Panc1 (cell line): Measurements from ENCODE around the gene GAS7. TPM values are rescaled to one million over a fixed set of nuclear protein-coding genes. Genes with fewer than 3 reads are reported as not detected.

Source experiments
- ATAC-seq: fragments of 200-7000 bp; cut with Tn5 transposase; 2 replicates; pipeline ENCODE4 v1.9.1; 2020; ENCODE audit warnings: mild to moderate bottlenecking, moderate library complexity
- BruUV-seq: library from RNA; stranded (reverse); fragments of 400-500 nt; replicated peaks from 2 replicates; lab custom pipeline; 2021; lab: Mats Ljungman, UMichigan
- CTCF ChIA-PET: fragments of 300-600 bp; sonication (Branson Sonifier 250); formaldehyde crosslinking; loops from one replicate; lab custom pipeline; 2022; ENCODE audit warnings: antibody characterized with exemption; lab: Charles Lee
- POLR2A ChIA-PET: fragments of 300-600 bp; sonication (Branson Sonifier 250); formaldehyde crosslinking; loops from one replicate; lab custom pipeline; 2022; ENCODE audit warnings: antibody characterized with exemption; lab: Charles Lee
- DNase-seq: peaks from one replicate; pipeline ENCODE4 v3.0.0-alpha.2; 2010; ENCODE audit warnings: low read depth, low spot score
- H3K27ac ChIP-seq: 2 replicates; pipeline ENCODE4 v1.5.1; 2011; ENCODE audit warnings: mild to moderate bottlenecking, low read length, inconsistent platforms
- H3K27me3 ChIP-seq: fragments of 200-500 bp; sonication (Bioruptor generic); 2 replicates; pipeline ENCODE4 v1.6.0; 2014; ENCODE audit warnings: low read length, inconsistent platforms; ENCODE audit not compliant: control insufficient read depth, insufficient read depth
- H3K36me3 ChIP-seq: fragments of 200-500 bp; sonication (Bioruptor generic); 2 replicates; pipeline ENCODE4 v1.5.1; 2014; ENCODE audit warnings: inconsistent platforms, mild to moderate bottlenecking, low read length, moderate library complexity; ENCODE audit not compliant: control insufficient read depth, insufficient read depth
- H3K4me1 ChIP-seq: 2 replicates; pipeline ENCODE4 v1.5.1; 2011; ENCODE audit warnings: inconsistent platforms, mild to moderate bottlenecking, low read length, moderate library complexity; ENCODE audit not compliant: control insufficient read depth, insufficient read depth
- H3K4me3 ChIP-seq, 2 experiments: 2 replicates each; pipeline ENCODE4 v1.5.1; 2011 to 2012; ENCODE audit warnings: low read depth in 2 of 2, low read length in 2 of 2, mild to moderate bottlenecking in 2 of 2, inconsistent platforms in 1 of 2, moderate library complexity in 1 of 2
- H3K9me3 ChIP-seq: fragments of 200-500 bp; sonication (Bioruptor generic); 2 replicates; pipeline ENCODE4 v1.5.1; 2014; ENCODE audit warnings: low read depth, mild to moderate bottlenecking, inconsistent platforms, low read length, moderate library complexity; ENCODE audit not compliant: control insufficient read depth, insufficient read depth
- CTCF ChIP-seq: fragments of 450-650 bp; IDR thresholded peaks from 2 replicates; pipeline ENCODE4 v1.5.1; 2017; ENCODE audit warnings: mild to moderate bottlenecking
- POLR2AphosphoS5 ChIP-seq: IDR thresholded peaks from 2 replicates; pipeline ENCODE4 v1.6.1; 2012; ENCODE audit warnings: mild to moderate bottlenecking, low read depth, low read length, moderate library complexity
- REST ChIP-seq, 2 experiments: IDR thresholded peaks; 2 replicates each; pipeline ENCODE4 v1.6.1; 2011 to 2012; ENCODE audit warnings: low read depth in 2 of 2, control low read depth in 1 of 2, low read length in 1 of 2, mild to moderate bottlenecking in 1 of 2, moderate library complexity in 1 of 2; ENCODE audit not compliant: insufficient read depth in 1 of 2
- SIN3A ChIP-seq: IDR thresholded peaks from 2 replicates; pipeline ENCODE4 v1.6.1; 2012; ENCODE audit warnings: low read depth, mild to moderate bottlenecking, low read length, moderate library complexity, borderline replicate concordance; ENCODE audit not compliant: insufficient read depth
- TCF7L2 ChIP-seq: IDR thresholded peaks from 2 replicates; pipeline ENCODE4 v1.6.1; 2011; ENCODE audit warnings: mild to moderate bottlenecking, low read depth, low read length, inconsistent platforms
- in situ Hi-C: cut with HindIII; loops from 2 replicates; pipeline ENCODE4 v1.10.0; 2016; ENCODE audit warnings: low sequenced_read_pairs, low pct_unique_long_range_greater_than_20kb
- intact Hi-C: fragments of 100-400 bp; cut with micrococcal nuclease; formaldehyde crosslinking; loops from one replicate; pipeline ENCODE4 v1.10.0; 2022; ENCODE audit not compliant: unreplicated experiment
- total RNA-seq: library from RNA; stranded (reverse); gene quantifications from one replicate; pipeline ENCODE4 v1.2.1, GENCODE V29; 2021; ENCODE audit not compliant: unreplicated experiment

The GAS7 gene
- total RNA-seq, 1 experiment from 2014 or later = 0.05 TPM

DNA sequence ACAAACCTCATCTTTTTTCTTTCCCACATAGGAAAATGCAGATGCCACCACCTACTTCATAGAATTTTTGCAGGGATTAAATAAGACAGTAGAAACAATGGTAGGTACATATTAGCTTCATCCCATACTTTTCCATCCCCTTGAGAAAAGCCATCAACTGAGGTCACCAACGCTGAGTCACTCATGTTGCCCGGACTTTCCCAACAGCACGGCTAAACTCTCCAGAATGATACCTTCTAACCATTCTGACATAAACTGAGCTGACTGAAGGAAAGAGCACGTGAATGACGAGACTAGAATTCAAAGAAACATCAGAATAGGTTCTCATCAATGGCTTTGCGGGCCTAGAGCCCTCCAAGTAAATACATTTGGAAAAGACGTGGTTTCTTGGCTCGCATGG lies 147.3 kb downstream of the GAS7 start:
- no peak for ATAC-seq
- BruUV-seq = no TSS peak

DNA sequence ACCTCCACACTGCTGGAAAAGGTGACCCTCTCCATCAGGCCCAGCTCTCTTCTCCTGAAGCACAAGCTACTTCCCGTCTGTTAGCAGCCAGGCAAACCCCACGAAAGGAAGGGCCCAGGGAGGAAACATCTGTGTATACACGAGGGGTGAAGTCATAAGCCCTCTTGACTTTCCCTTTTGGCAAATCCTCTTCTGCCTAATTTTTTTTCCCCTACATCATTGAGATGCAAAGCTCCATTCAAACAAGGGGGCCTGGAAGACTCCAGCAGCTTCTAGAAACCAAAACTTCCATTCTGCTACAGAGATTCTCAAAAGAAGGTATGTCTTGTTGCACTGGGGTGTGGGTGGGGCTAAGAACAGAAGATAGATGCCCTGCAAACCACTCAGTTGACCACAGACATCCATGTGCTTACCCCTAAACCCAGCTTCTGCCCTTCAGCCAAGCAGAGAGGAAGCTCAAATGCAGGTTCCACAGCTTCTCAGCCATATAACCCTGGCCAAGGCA lies 147.8 kb downstream of the GAS7 start:
- POLR2A ChIA-PET = no interaction called here

More for the DNA sequence above, 147.3 kb downstream of the GAS7 start:
- ChIA-PET POLR2A (no interaction called here), CTCF (no interaction called here)
- TF ChIP-seq TCF7L2 = no peak
- TF ChIP-seq CTCF = no peak
- no peak for TF ChIP-seq SIN3A
- TF ChIP-seq REST (IDR thresholded peaks at IDR 0.05; ENCODE audit: insufficient read depth in 1 of 2, low read depth in 2 of 2, low read length in 1 of 2) = no peak
- TF ChIP-seq POLR2AphosphoS5 = no peak
- no peaks in the 10 kb centered on the region for H3K36me3 ChIP-seq
- no peak overlapping the region for H3K4me3 ChIP-seq
- no peak overlapping the region for H3K27ac ChIP-seq
- intact Hi-C loops = no loop called here
- in situ Hi-C loops = no loop called here
- no peaks in the 10 kb centered on the region for H3K9me3 ChIP-seq
- no peaks in the 10 kb centered on the region; the same call in 1 of the 2 replicates for H3K27me3 ChIP-seq
- H3K4me1 ChIP-seq = no peaks in the 10 kb centered on the region
- DNase-seq = no peak

More for the DNA sequence above, 147.8 kb downstream of the GAS7 start:
- Histone ChIP-seq H3K9me3 (no peaks in the 10 kb centered on the region), H3K4me1 (no peaks in the 10 kb centered on the region), H3K27me3 (no peaks in the 10 kb centered on the region; the same call in 1 of the 2 replicates), H3K4me3 (no peak overlapping the region), H3K27ac (no peak overlapping the region), H3K36me3 (no peaks in the 10 kb centered on the region)
- no peak for DNase-seq
- intact Hi-C loops (no loop called here), in situ Hi-C loops (no loop called here)
- TF ChIP-seq POLR2AphosphoS5 (no peak), SIN3A (no peak), REST (IDR thresholded peaks at IDR 0.05; ENCODE audit: insufficient read depth in 1 of 2, low read depth in 2 of 2, low read length in 1 of 2) (no peak), CTCF (no peak), TCF7L2 (no peak)
- CTCF ChIA-PET = no interaction called here
- no TSS peak for BruUV-seq
- no peak for ATAC-seq
